GM12878 (cell line): ENCODE results near the gene KLC3.
"Not testable (repeated sequence)": the region's sequence is repeated elsewhere in the genome, so short reads cannot be mapped to it uniquely, and the experiment has no call there.

Experiments used
- TF ChIP-seq, protein P1 (sequence below), 3 experiments: IDR thresholded peaks in 2 of 3; conservative IDR thresholded peaks in 1 of 3; 2 replicates each; pipeline ENCODE4 v1.5.1; 2011; ENCODE audit warnings: low read depth in 3 of 3, low read length in 3 of 3, mild to moderate bottlenecking in 3 of 3, control low read depth in 2 of 3, moderate library complexity in 2 of 3, inconsistent platforms in 1 of 3, mixed read lengths in 1 of 3; ENCODE audit not compliant: control insufficient read depth in 2 of 3, insufficient read depth in 1 of 3; ENCODE audit errors: extremely low read depth in 1 of 3
- TF ChIP-seq, protein P2 (sequence below): fragments of 450-650 bp; IDR thresholded peaks from 2 replicates; pipeline ENCODE4 v1.6.1; 2016; ENCODE audit warnings: mild to moderate bottlenecking

GRCh38 chr19:45334881-45335280 lies 5.7 kb upstream of the KLC3 start:
- TF ChIP-seq, protein P1, sequence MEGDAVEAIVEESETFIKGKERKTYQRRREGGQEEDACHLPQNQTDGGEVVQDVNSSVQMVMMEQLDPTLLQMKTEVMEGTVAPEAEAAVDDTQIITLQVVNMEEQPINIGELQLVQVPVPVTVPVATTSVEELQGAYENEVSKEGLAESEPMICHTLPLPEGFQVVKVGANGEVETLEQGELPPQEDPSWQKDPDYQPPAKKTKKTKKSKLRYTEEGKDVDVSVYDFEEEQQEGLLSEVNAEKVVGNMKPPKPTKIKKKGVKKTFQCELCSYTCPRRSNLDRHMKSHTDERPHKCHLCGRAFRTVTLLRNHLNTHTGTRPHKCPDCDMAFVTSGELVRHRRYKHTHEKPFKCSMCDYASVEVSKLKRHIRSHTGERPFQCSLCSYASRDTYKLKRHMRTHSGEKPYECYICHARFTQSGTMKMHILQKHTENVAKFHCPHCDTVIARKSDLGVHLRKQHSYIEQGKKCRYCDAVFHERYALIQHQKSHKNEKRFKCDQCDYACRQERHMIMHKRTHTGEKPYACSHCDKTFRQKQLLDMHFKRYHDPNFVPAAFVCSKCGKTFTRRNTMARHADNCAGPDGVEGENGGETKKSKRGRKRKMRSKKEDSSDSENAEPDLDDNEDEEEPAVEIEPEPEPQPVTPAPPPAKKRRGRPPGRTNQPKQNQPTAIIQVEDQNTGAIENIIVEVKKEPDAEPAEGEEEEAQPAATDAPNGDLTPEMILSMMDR (IDR thresholded peaks at IDR 0.05 in 2 of 3, conservative IDR thresholded peaks at IDR 0.05 in 1 of 3; ENCODE audit: control insufficient read depth in 2 of 3, extremely low read depth in 1 of 3, insufficient read depth in 1 of 3, low read depth in 3 of 3, low read length in 3 of 3), result not testable (repeated sequence)
- TF ChIP-seq, protein P2, sequence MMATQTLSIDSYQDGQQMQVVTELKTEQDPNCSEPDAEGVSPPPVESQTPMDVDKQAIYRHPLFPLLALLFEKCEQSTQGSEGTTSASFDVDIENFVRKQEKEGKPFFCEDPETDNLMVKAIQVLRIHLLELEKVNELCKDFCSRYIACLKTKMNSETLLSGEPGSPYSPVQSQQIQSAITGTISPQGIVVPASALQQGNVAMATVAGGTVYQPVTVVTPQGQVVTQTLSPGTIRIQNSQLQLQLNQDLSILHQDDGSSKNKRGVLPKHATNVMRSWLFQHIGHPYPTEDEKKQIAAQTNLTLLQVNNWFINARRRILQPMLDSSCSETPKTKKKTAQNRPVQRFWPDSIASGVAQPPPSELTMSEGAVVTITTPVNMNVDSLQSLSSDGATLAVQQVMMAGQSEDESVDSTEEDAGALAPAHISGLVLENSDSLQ, result not testable (repeated sequence)
